COLO829 (cell line): Measurements from ENCODE around the gene ASCL3.
A peak's percentile ranks its signal among the peaks of the same experiment; 100 is the strongest.
"Not testable (repeated sequence)": the region's sequence is repeated elsewhere in the genome, so short reads cannot be mapped to it uniquely, and the experiment has no call there.

Experiments used
- DNase-seq: peaks from one replicate; pipeline ENCODE4 v3.0.0; 2012; ENCODE audit warnings: low spot score

The ASCL3 gene

DNA sequence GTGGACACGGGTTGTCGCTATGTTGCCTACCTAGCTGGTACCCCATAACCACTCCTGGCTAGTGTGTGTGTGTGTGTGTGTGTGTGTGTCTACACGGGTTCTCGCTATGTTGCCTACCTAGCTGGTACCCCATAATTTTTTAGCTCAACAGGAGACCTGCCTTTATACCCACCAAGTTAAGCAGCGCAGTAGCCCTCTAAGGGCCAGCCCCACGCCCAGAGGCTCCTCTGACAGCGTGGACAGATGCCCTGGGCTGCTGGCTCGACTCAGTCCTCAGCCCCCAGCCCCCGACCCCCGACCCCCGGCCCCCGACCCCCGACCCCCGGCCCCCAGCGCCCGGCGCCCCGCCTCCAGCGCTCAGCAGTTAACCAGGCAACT is 32.2 kb downstream of the ASCL3 start:
- no peak for DNase-seq

DNA sequence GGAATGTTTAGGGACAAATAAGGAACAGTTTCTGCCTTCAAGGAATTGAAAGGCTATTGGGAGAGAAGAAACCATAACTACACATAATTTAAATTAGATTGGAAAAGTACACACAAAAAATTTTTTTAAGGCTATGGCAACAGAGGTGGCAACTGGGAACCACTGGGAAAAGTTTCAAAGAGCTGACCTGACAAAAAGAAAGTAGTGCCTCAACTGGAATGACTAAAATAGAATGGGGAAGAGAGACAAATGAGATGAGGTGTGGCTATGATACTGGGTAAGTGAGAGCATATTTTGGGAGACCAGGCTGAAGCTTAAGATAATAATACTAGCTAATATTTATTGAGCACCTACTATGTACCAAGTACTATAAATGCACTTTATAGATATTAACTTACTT is 34.7 kb downstream of the ASCL3 start:
- no peak for DNase-seq

DNA sequence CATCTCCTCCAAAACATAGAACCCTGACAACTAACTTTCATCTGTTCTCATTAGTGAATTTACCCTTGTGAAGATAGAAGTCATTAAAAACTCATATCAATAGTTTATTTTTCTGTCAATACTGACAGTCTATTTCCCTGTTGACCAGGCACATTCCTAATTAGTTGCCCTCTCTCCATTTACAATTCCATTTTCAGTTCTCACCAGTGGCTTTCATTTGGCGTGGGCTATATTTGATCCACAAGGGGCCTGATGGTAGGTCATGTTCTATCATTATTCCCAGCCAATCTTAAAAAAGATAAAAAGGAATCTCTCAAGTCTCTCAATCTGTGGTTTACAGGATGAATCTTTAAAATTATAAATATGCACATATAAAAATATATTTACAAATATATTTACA is 35.7 kb downstream of the ASCL3 start:
- DNase-seq: no peak

DNA sequence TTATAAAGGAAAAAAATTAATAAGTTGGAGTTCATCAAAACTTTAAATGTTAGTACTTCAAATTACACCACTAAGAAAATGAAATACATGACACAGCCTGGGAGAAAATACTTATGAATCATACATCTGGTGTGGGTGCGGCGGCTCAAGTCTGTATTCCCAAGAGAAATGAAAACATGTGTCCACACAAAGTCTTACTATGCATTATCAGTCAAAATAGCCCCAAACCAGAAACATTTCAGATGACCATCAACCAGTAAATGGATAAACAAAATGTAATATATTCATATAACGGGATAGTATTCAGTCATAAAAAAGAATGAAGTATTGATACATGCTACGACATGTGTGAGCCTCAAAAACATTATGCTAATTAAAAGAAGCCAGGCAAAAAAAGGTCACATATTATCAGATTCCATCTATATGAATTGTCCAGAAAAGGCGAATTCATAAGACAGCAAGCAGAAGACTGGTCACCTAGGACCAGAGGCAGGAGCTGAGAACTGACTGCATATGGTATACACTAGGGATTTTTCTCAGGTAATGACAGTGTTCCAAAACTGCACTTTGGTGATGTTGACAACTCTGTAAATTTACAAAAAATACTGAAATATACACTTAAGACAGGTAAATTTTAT is 37.2 kb downstream of the ASCL3 start:
- DNase-seq: peak; percentile 74

DNA sequence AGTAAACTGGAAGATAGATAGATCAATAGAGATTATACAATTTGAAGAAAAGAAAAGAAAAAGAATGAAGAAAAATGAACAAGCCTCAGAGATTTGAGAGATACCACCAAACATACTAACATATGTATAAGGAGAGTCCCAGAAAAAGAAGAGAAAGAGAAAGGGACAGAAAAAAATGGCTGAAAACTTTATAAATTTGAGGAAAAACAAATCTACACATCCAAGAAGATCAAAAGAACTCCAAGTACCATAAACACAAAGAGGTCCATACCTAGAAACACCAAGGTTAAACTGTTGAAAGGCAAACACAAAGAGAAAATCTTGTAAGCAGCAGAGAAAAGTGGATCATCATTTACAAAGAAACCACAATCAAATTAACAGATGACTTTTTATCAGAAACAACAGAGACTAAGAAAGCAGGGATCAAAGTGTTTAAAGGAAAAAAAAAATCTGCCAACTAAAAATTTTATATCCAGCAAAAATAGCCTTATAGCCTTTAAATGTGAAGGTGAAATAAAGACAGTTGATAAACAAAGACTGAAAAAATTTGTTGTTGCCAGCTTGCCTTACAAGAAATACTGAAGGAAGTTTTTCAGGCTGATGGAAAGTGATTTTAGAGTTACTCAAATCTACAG is 43.6 kb downstream of the ASCL3 start:
- DNase-seq: no peak

DNA sequence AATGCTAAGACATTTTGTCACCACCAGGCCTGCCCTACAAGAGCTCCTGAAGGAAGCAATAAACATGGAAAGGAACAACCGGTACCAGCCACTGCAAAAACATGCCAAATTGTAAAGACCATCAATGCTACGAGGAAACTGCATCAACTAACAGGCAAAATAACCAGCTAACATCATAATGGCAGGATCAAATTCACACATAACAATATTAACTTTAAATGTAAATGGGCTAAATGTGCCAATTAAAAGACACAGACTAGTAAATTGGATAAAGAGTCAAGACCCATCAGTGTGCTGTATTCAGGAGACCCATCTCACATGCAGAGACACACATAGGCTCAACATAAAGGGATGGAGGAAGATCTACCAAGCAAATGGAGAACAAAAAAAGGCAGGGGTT is 51.6 kb downstream of the ASCL3 start:
- not testable (repeated sequence) for DNase-seq
